A549 (cell line): ENCODE data around the gene KDM3A.

ENCODE experiments used
- CTCF ChIP-seq: fragments of >200 bp; sonication (Bioruptor Twin); formaldehyde crosslinking; IDR thresholded peaks from 3 replicates; pipeline ENCODE4 v1.5.1; 2016
- ELK1 ChIP-seq: fragments of 150-350 bp; IDR thresholded peaks from 2 replicates; pipeline ENCODE4 v1.6.1; 2014; ENCODE audit warnings: low read depth, mild to moderate bottlenecking, low read length
- JUN ChIP-seq, 2 experiments: fragments of >200 bp; sonication (Bioruptor Twin); formaldehyde crosslinking; IDR thresholded peaks; 2 replicates in 1 of 2; 3 replicates in 1 of 2; pipeline ENCODE4 v1.6.1; 2016 to 2017
- JUNB ChIP-seq: fragments of >200 bp; sonication (Bioruptor Twin); formaldehyde crosslinking; IDR thresholded peaks from 2 replicates; pipeline ENCODE4 v1.6.1; 2016
- MAX ChIP-seq: IDR thresholded peaks from 2 replicates; pipeline ENCODE4 v1.6.1; 2012
- RAD21 ChIP-seq, 2 experiments: fragments of >200 bp in 1 of 2; sonication (Bioruptor Twin) in 1 of 2; formaldehyde crosslinking in 1 of 2; IDR thresholded peaks in 1 of 2; conservative IDR thresholded peaks in 1 of 2; 2 replicates in 1 of 2; 3 replicates in 1 of 2; pipeline ENCODE4 v1.6.1; 2012 to 2018; ENCODE audit warnings: inconsistent platforms in 1 of 2
- REST ChIP-seq: fragments of 200-600 bp; sonication (generic); IDR thresholded peaks from 2 replicates; pipeline ENCODE4 v1.6.1; 2016; ENCODE audit warnings: antibody characterized with exemption, mild to moderate bottlenecking, moderate library complexity

- TF ChIP-seq MAX (no peak), CTCF (no peak), RAD21 (conservative IDR thresholded peaks at IDR 0.05 in 1 of 2, IDR thresholded peaks at IDR 0.05 in 1 of 2) (no peak), JUNB (no peak), REST (no peak), JUN (IDR thresholded peaks at IDR 0.05) (no peak), ELK1 (no peak)
Observed at GRCh38 chr2:86400321-86400720, 40.9 kb upstream of the KDM3A start.
